Body of pancreas (tissue), 4 donors: Measurements from ENCODE around the gene DYNC2H1. TPM values are rescaled to one million over a fixed set of nuclear protein-coding genes. Genes with fewer than 3 reads are reported as not detected.

Source experiments
- ATAC-seq: fragments of 150-250 bp; one replicate; pipeline ENCODE4 v1.9.1; 2016
- DNase-seq, 4 donors: peaks; one replicate each; pipeline ENCODE4 v3.0.0-alpha.2; 2019
- H3K27ac ChIP-seq, 4 donors: fragments of 200-600 bp; sonication (generic); 1 replicate in 3 of 4; 2 replicates in 1 of 4; pipeline versions ENCODE4 v1.5.1 to v1.6.1; 2016 to 2019; ENCODE audit warnings: mild to moderate bottlenecking in 1 of 4, mixed read lengths in 1 of 4, moderate library complexity in 1 of 4
- H3K27me3 ChIP-seq, 2 donors: fragments of 200-600 bp; sonication (generic); one replicate each; pipeline ENCODE4 v1.6.0; 2016; ENCODE audit warnings: mild to moderate bottlenecking in 1 of 2
- H3K36me3 ChIP-seq, 2 donors: fragments of 200-600 bp; sonication (generic); replicated peaks in 1 of 2; 2 replicates each; pipeline ENCODE4 v1.5.1; 2016; ENCODE audit warnings: low read depth in 2 of 2; ENCODE audit not compliant: insufficient read depth in 1 of 2
- H3K4me1 ChIP-seq: fragments of 200-600 bp; sonication (generic); one replicate; pipeline ENCODE4 v1.6.0; 2016
- H3K4me3 ChIP-seq, 2 donors: fragments of 200-600 bp; sonication (generic); 1 replicate in 1 of 2; 2 replicates in 1 of 2; pipeline ENCODE4 v1.5.1; 2016 to 2019
- H3K9me3 ChIP-seq, 3 donors: fragments of 200-600 bp; sonication (generic); 1 replicate in 2 of 3; 2 replicates in 1 of 3; pipeline ENCODE4 v1.5.1; 2016
- CTCF ChIP-seq, 7 experiments: fragments of 450-650 bp in 4 of 7; fragments of 200-600 bp in 3 of 7; sonication (generic) in 3 of 7; IDR thresholded peaks; one replicate each; pipeline ENCODE4 v1.5.1; 2016 to 2019; ENCODE audit warnings: antibody characterized with exemption in 7 of 7
- POLR2A ChIP-seq, 3 donors: fragments of 450-650 bp; IDR thresholded peaks; one replicate each; pipeline ENCODE4 v1.6.1; 2016; ENCODE audit warnings: antibody characterized with exemption in 3 of 3, mild to moderate bottlenecking in 2 of 3
- WGBS, 2 donors: methylation state at CpG; one replicate each; pipeline ENCODE4 v1.1.5; 2017; 5-methylcytosine and 5-hydroxymethylcytosine counted together
- intact Hi-C: fragments of 100-400 bp; cut with DNase I; formaldehyde crosslinking; loops from one replicate; pipeline ENCODE4 v1.15.1; 2023
- total RNA-seq, 2 donors: library from RNA; depleted of rRNA; stranded (reverse); fragments of >200 nt; gene quantifications; one replicate each; pipeline ENCODE4 v1.1.0, GENCODE V29; 2016

The DYNC2H1 gene
- total RNA-seq, 2 donors from 2014 or later, result 12.2 to 19.5 TPM

- Histone ChIP-seq H3K9me3 (no peaks in the 10 kb centered on the region), H3K4me1 (peaks cover 10% of the 10 kb centered on the region), H3K27ac (no peak overlapping the region), H3K27me3 (peaks cover 0 to 3% of the 10 kb centered on the region in 2 donors), H3K36me3 (peaks cover 2 to 3% of the 10 kb centered on the region in 2 donors), H3K4me3 (no peak overlapping the region)
- ATAC-seq (no peak), DNase-seq (no peak)
- TF ChIP-seq POLR2A (IDR thresholded peaks at IDR 0.05) (no peak), CTCF (IDR thresholded peaks at IDR 0.05) (no peak)
- intact Hi-C loops, result no loop called here
Measured at GRCh38 chr11:103070142-103070541, 39.1 kb upstream of the DYNC2H1 start.

GRCh38 chr11:103071008-103071407 is 38.2 kb upstream of the DYNC2H1 start:
- ATAC-seq (no peak), DNase-seq (no peak)
- Histone ChIP-seq H3K27me3 (peaks cover 0 to 3% of the 10 kb centered on the region in 2 donors), H3K9me3 (no peaks in the 10 kb centered on the region), H3K4me3 (no peak overlapping the region), H3K27ac (no peak overlapping the region), H3K36me3 (peaks cover 0 to 3% of the 10 kb centered on the region in 2 donors), H3K4me1 (peaks cover 10% of the 10 kb centered on the region)
- TF ChIP-seq POLR2A (IDR thresholded peaks at IDR 0.05), result no peak
- no peak for TF ChIP-seq CTCF (IDR thresholded peaks at IDR 0.05)
- intact Hi-C loops, result no loop called here

GRCh38 chr11:103076361-103076760 is 32.9 kb upstream of the DYNC2H1 start:
- peaks cover 0 to 12% of the 10 kb centered on the region in 2 donors for H3K36me3 ChIP-seq
- ATAC-seq, result no peak

GRCh38 chr11:103077554-103077953 is 31.7 kb upstream of the DYNC2H1 start:
- no peak overlapping the region for H3K4me3 ChIP-seq
- H3K9me3 ChIP-seq, result no peaks in the 10 kb centered on the region
- peaks cover 0 to 12% of the 10 kb centered on the region in 2 donors for H3K36me3 ChIP-seq
- H3K4me1 ChIP-seq, result no peaks in the 10 kb centered on the region
- TF ChIP-seq POLR2A (IDR thresholded peaks at IDR 0.05), result no peak
- TF ChIP-seq CTCF (IDR thresholded peaks at IDR 0.05), result no peak
- intact Hi-C loops, result no loop called here
- ATAC-seq (no peak), DNase-seq (no peak)
- no peak overlapping the region for H3K27ac ChIP-seq
- WGBS, 2 donors, result 86 to 93% methylated on average over 3 of the region's 3 CpGs
- no peaks in the 10 kb centered on the region for H3K27me3 ChIP-seq

More at GRCh38 chr11:103076361-103076760, 32.9 kb upstream of the DYNC2H1 start:
- intact Hi-C loops, result no loop called here
- H3K4me1 ChIP-seq, result no peaks in the 10 kb centered on the region
- DNase-seq, result no peak
- H3K4me3 ChIP-seq, result no peak overlapping the region
- WGBS, 2 donors, result 84 to 93% methylated on average over 3 of the region's 3 CpGs
- H3K27me3 ChIP-seq, result no peaks in the 10 kb centered on the region
- no peak overlapping the region for H3K27ac ChIP-seq
- TF ChIP-seq CTCF (IDR thresholded peaks at IDR 0.05) (no peak), POLR2A (IDR thresholded peaks at IDR 0.05) (no peak)
- no peaks in the 10 kb centered on the region for H3K9me3 ChIP-seq

GRCh38 chr11:103078710-103079109 is 30.5 kb upstream of the DYNC2H1 start:
- no peaks in the 10 kb centered on the region for H3K4me1 ChIP-seq
- no peak for DNase-seq
- no peaks in the 10 kb centered on the region for H3K27me3 ChIP-seq
- H3K4me3 ChIP-seq, result no peak overlapping the region
- intact Hi-C loops, result no loop called here
- no peak overlapping the region for H3K27ac ChIP-seq
- TF ChIP-seq POLR2A (IDR thresholded peaks at IDR 0.05), result no peak
- TF ChIP-seq CTCF (IDR thresholded peaks at IDR 0.05), result no peak
- H3K9me3 ChIP-seq, result no peaks in the 10 kb centered on the region
- ATAC-seq, result no peak
- WGBS, 2 donors, result 94 to 96% methylated on average over 5 of the region's 5 CpGs
- H3K36me3 ChIP-seq, result peaks cover 0 to 12% of the 10 kb centered on the region in 2 donors
